CD14-positive monocyte (primary cell): Measurements from ENCODE around the gene ADAMTS13. TPM values are rescaled to one million over a fixed set of nuclear protein-coding genes. Genes with fewer than 3 reads are reported as not detected.

Experiments
- DNase-seq, 3 donors: peaks; one replicate each; pipeline ENCODE4 v3.0.0-alpha.2; 2011 to 2022
- H2AFZ ChIP-seq: 2 replicates; pipeline ENCODE4 v1.6.0; 2012; ENCODE audit warnings: mild to moderate bottlenecking, low read depth, low read length, inconsistent platforms; ENCODE audit not compliant: insufficient read depth, poor library complexity, severe bottlenecking
- H3K27ac ChIP-seq, 2 donors: 1 replicate in 1 of 2; 2 replicates in 1 of 2; pipeline ENCODE4 v1.5.1; 2012 to 2013; ENCODE audit warnings: low read length in 2 of 2, control low read depth in 1 of 2, inconsistent platforms in 1 of 2, low read depth in 1 of 2, mild to moderate bottlenecking in 1 of 2
- H3K27me3 ChIP-seq, 2 donors: one replicate each; pipeline versions ENCODE4 v1.6.0 to v1.6.1; 2011 to 2013; ENCODE audit warnings: low read length in 2 of 2; ENCODE audit not compliant: control insufficient read depth in 2 of 2, insufficient read depth in 2 of 2
- H3K36me3 ChIP-seq, 2 donors: replicated peaks in 1 of 2; 1 replicate in 1 of 2; 2 replicates in 1 of 2; pipeline versions ENCODE4 v1.5.1 to v1.6.1; 2012 to 2013; ENCODE audit warnings: low read length in 2 of 2, control low read depth in 1 of 2, inconsistent platforms in 1 of 2, mild to moderate bottlenecking in 1 of 2; ENCODE audit not compliant: insufficient read depth in 2 of 2, control insufficient read depth in 1 of 2
- H3K4me1 ChIP-seq, 2 donors: 1 replicate in 1 of 2; 2 replicates in 1 of 2; pipeline versions ENCODE4 v1.5.1 to v1.6.1; 2012 to 2013; ENCODE audit warnings: low read length in 2 of 2, control low read depth in 1 of 2, inconsistent platforms in 1 of 2, mild to moderate bottlenecking in 1 of 2, moderate library complexity in 1 of 2; ENCODE audit not compliant: insufficient read depth in 2 of 2, control insufficient read depth in 1 of 2
- H3K4me2 ChIP-seq: replicated peaks from 2 replicates; pipeline ENCODE3; 2012; ENCODE audit warnings: low read length, moderate library complexity, mild to moderate bottlenecking; ENCODE audit not compliant: poor library complexity, severe bottlenecking; ENCODE audit errors: extremely low read depth
- H3K4me3 ChIP-seq, 3 experiments: fragments of 200-600 bp in 1 of 3; sonication (generic) in 1 of 3; replicated peaks in 1 of 3; 1 replicate in 2 of 3; 2 replicates in 1 of 3; pipeline ENCODE4 v1.5.1; 2011 to 2013; ENCODE audit warnings: low read length in 3 of 3, mild to moderate bottlenecking in 3 of 3, control low read depth in 2 of 3, low read depth in 2 of 3, inconsistent platforms in 1 of 3, moderate library complexity in 1 of 3
- H3K79me2 ChIP-seq: 2 replicates; pipeline ENCODE4 v1.6.0; 2012; ENCODE audit warnings: mild to moderate bottlenecking, control low read depth, inconsistent platforms, low read length, moderate library complexity; ENCODE audit not compliant: insufficient read depth
- H3K9ac ChIP-seq: 2 replicates; pipeline ENCODE4 v1.6.0; 2017; ENCODE audit warnings: low read length, mild to moderate bottlenecking; ENCODE audit not compliant: insufficient read depth, poor library complexity, severe bottlenecking
- H3K9me3 ChIP-seq, 2 donors: replicated peaks in 1 of 2; 1 replicate in 1 of 2; 2 replicates in 1 of 2; pipeline versions ENCODE4 v1.5.1 to v1.6.1; 2012 to 2013; ENCODE audit warnings: low read length in 2 of 2, control low read depth in 1 of 2; ENCODE audit not compliant: control insufficient read depth in 1 of 2, insufficient read depth in 1 of 2
- H4K20me1 ChIP-seq: 2 replicates; pipeline ENCODE4 v1.6.0; 2012; ENCODE audit warnings: mild to moderate bottlenecking, low read length, control low read depth, moderate library complexity; ENCODE audit not compliant: insufficient read depth
- H3K27ac Mint-ChIP-seq, 7 donors: one replicate each; pipeline ENCODE4 v1.8.0; 2020; ENCODE audit warnings: mild to moderate bottlenecking in 7 of 7, mixed read lengths in 7 of 7, moderate library complexity in 6 of 7, inconsistent platforms in 2 of 7
- H3K27me3 Mint-ChIP-seq, 3 donors: one replicate each; pipeline ENCODE4 v1.8.0; 2021 to 2022; ENCODE audit warnings: low read depth in 3 of 3, mild to moderate bottlenecking in 3 of 3, mixed read lengths in 3 of 3, moderate library complexity in 3 of 3, inconsistent platforms in 1 of 3
- H3K36me3 Mint-ChIP-seq, 2 donors: one replicate each; pipeline ENCODE4 v1.8.0; 2020; ENCODE audit warnings: mixed read lengths in 2 of 2, inconsistent platforms in 1 of 2, mild to moderate bottlenecking in 1 of 2
- H3K4me1 Mint-ChIP-seq: one replicate; pipeline ENCODE4 v1.8.0; 2020; ENCODE audit warnings: mild to moderate bottlenecking, mixed read lengths
- H3K4me3 Mint-ChIP-seq, 2 donors: one replicate each; pipeline ENCODE4 v1.8.0; 2020; ENCODE audit warnings: mild to moderate bottlenecking in 2 of 2, mixed read lengths in 2 of 2, moderate library complexity in 1 of 2
- H3K9me3 Mint-ChIP-seq, 7 donors: one replicate each; pipeline ENCODE4 v1.8.0; 2020 to 2022; ENCODE audit warnings: mixed read lengths in 7 of 7, mild to moderate bottlenecking in 6 of 7, moderate library complexity in 6 of 7, inconsistent platforms in 2 of 7
- WGBS: methylation state at CpG from one replicate; pipeline ENCODE4 v1.1.5; 2013; ENCODE audit warnings: missing lambda C conversion rate; ENCODE audit not compliant: insufficient coverage; 5-methylcytosine and 5-hydroxymethylcytosine counted together
- intact Hi-C, 2 donors: fragments of 100-400 bp; cut with micrococcal nuclease; formaldehyde crosslinking; loops; one replicate each; pipeline versions ENCODE4 v1.15.0 to v1.15.1; 2023
- polyA plus RNA-seq, 3 donors: library from polyadenylated mRNA; depleted of rRNA in 1 of 3; unstranded in 2 of 3; stranded (reverse) in 1 of 3; fragments of 300-500 nt in 2 of 3; fragments of >200 nt in 1 of 3; fragmentation: Illumina TruSeq in 2 of 3; gene quantifications; 1 replicate in 2 of 3; 2 replicates in 1 of 3; pipeline ENCODE4 v1.2.3, GENCODE V29; 2012 to 2021
- TF ChIP-seq, protein P1 (sequence below): fragments of 200-600 bp; IDR thresholded peaks from one replicate; pipeline ENCODE4 v1.8.0; 2022; ENCODE audit warnings: antibody characterized with exemption, mild to moderate bottlenecking

ADAMTS13 gene
- polyA plus RNA-seq, 3 donors = 0.77 TPM; not detected in 2

DNA sequence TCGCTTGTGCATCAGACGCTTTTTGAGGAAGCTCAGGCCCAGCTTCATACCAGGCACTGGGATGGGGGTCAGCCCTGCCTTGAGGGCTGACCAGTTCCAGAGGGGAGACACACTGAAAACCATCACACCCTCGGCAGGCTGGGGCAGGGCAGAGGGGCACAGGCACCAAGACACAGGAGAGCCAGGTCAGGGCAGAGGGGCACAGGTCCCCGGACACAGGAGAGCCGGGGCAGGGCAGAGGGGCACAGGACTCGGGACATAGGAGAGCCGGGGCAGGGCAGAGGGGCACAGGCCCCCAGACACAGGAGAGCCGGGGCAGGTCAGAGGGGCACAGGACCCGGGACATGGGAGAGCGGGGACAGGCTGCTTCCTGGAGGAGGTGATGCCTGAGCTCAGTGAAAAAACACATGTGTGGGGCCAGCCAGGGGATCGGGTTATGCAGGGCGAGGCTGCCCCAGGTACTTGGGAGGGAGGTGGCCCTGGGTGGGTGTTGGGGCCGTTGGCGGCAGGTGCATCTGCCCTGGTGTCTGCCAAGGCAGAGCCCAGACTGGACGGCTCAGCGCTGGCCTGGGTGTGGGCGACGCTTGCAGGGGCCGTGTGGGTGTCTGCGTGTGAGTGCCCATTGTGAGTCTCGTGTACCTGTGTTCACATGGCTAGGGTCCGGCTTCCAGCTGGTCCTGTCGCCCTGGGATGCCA is 71.8 kb downstream of the ADAMTS13 start:
- DNase-seq = no peak
- no peak overlapping the region for H3K9ac ChIP-seq
- intact Hi-C loops = no loop called here

DNA sequence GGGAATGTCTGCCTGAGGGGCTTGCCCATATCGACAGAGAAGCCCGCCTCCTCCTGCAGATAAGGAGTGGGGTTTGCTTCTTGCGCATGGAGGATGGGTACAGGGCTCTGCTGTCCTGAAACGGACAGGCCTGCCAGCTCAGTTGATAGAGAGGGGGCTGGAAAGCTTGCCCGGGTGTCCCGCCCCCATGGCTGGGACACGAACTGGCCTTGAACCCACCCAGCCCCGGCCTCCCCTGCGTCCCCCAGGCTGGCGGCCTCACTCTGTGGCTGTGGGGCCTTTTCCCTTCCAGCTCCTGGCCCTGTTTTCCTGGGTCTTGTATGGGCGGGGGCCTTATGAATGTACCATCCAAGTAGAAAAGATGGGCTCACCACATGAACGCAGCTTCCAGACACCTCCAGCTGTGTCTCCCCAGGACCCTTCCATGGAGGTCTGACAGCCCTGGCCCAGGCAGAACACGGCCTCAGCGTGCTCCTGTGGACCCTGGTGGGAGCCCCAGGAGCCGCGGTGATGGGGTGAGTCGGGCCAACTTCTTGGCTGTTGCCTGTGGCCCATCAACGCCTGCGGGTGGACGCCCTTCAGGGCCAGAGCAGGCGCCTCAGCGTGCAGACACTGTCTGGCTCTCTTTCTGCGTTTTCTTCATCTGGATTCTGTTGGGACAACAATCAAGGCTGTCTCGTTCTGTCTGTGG is 72.6 kb downstream of the ADAMTS13 start:
- H3K79me2 ChIP-seq = no peaks in the 10 kb centered on the region
- intact Hi-C loops = no loop called here
- H3K9ac ChIP-seq = no peak overlapping the region
- no peak overlapping the region for H3K27ac ChIP-seq
- H3K27ac Mint-ChIP-seq = no peak overlapping the region
- TF ChIP-seq, protein P1, sequence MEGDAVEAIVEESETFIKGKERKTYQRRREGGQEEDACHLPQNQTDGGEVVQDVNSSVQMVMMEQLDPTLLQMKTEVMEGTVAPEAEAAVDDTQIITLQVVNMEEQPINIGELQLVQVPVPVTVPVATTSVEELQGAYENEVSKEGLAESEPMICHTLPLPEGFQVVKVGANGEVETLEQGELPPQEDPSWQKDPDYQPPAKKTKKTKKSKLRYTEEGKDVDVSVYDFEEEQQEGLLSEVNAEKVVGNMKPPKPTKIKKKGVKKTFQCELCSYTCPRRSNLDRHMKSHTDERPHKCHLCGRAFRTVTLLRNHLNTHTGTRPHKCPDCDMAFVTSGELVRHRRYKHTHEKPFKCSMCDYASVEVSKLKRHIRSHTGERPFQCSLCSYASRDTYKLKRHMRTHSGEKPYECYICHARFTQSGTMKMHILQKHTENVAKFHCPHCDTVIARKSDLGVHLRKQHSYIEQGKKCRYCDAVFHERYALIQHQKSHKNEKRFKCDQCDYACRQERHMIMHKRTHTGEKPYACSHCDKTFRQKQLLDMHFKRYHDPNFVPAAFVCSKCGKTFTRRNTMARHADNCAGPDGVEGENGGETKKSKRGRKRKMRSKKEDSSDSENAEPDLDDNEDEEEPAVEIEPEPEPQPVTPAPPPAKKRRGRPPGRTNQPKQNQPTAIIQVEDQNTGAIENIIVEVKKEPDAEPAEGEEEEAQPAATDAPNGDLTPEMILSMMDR = no peak
- H3K4me1 ChIP-seq = no peaks in the 10 kb centered on the region
- H3K4me3 Mint-ChIP-seq = no peak overlapping the region
- H3K9me3 Mint-ChIP-seq = peaks cover 0 to 3% (median 0%) of the 10 kb centered on the region in 7 donors
- no peak overlapping the region for H2AFZ ChIP-seq
- H3K9me3 ChIP-seq = no peaks in the 10 kb centered on the region
- no peaks in the 10 kb centered on the region for H3K27me3 ChIP-seq
- 97% methylated on average over 23 of the region's 24 CpGs for WGBS
- no peaks in the 10 kb centered on the region for H4K20me1 ChIP-seq
- DNase-seq = no peak
- no peak overlapping the region for H3K4me2 ChIP-seq
- H3K4me3 ChIP-seq = no peak overlapping the region
- H3K36me3 Mint-ChIP-seq = no peaks in the 10 kb centered on the region
- H3K27me3 Mint-ChIP-seq = peaks cover 2 to 9% (median 2%) of the 10 kb centered on the region in 3 donors
- no peaks in the 10 kb centered on the region for H3K36me3 ChIP-seq
- no peaks in the 10 kb centered on the region for H3K4me1 Mint-ChIP-seq

More for the DNA sequence above, 71.8 kb downstream of the ADAMTS13 start:
- TF ChIP-seq, protein P1 = no peak
- no peaks in the 10 kb centered on the region for H3K36me3 Mint-ChIP-seq
- no peak overlapping the region for H3K4me2 ChIP-seq
- peaks cover 0 to 3% (median 0%) of the 10 kb centered on the region in 7 donors for H3K9me3 Mint-ChIP-seq
- WGBS = 92% methylated on average over 23 of the region's 23 CpGs
- no peak overlapping the region for H2AFZ ChIP-seq
- H3K4me3 ChIP-seq = no peak overlapping the region
- H3K27me3 Mint-ChIP-seq = peaks cover 2 to 9% (median 2%) of the 10 kb centered on the region in 3 donors
- H3K4me3 Mint-ChIP-seq = no peak overlapping the region
- no peaks in the 10 kb centered on the region for H3K9me3 ChIP-seq
- no peaks in the 10 kb centered on the region for H3K36me3 ChIP-seq
- H3K4me1 ChIP-seq = no peaks in the 10 kb centered on the region
- no peak overlapping the region for H3K27ac ChIP-seq
- H3K4me1 Mint-ChIP-seq = no peaks in the 10 kb centered on the region
- no peaks in the 10 kb centered on the region for H3K79me2 ChIP-seq
- H3K27ac Mint-ChIP-seq = no peak overlapping the region
- no peaks in the 10 kb centered on the region for H3K27me3 ChIP-seq
- H4K20me1 ChIP-seq = no peaks in the 10 kb centered on the region
